Fibroblast of villous mesenchyme (primary cell): ENCODE measurements around the gene CCDC33. TPM values are rescaled to one million over a fixed set of nuclear protein-coding genes. Genes with fewer than 3 reads are reported as not detected.

Source experiments
- DNase-seq: peaks from one replicate; pipeline ENCODE4 v3.0.0-alpha.2; 2010; ENCODE audit warnings: low read depth
- H3K4me3 ChIP-seq: 2 replicates; pipeline ENCODE4 v1.5.1; 2011; ENCODE audit warnings: low read depth, mild to moderate bottlenecking, low read length
- total RNA-seq: library from RNA; depleted of rRNA; stranded (reverse); fragments of >200 nt; gene quantifications from 2 replicates; pipeline ENCODE4 v1.2.3, GENCODE V29; 2012
- TF ChIP-seq, protein P1 (sequence below): IDR thresholded peaks from 2 replicates; pipeline ENCODE4 v1.5.1; 2012; ENCODE audit warnings: low read depth, mild to moderate bottlenecking, low read length; ENCODE audit not compliant: insufficient read depth

CCDC33 gene
- total RNA-seq, 1 donor, result 0.86 TPM

DNA sequence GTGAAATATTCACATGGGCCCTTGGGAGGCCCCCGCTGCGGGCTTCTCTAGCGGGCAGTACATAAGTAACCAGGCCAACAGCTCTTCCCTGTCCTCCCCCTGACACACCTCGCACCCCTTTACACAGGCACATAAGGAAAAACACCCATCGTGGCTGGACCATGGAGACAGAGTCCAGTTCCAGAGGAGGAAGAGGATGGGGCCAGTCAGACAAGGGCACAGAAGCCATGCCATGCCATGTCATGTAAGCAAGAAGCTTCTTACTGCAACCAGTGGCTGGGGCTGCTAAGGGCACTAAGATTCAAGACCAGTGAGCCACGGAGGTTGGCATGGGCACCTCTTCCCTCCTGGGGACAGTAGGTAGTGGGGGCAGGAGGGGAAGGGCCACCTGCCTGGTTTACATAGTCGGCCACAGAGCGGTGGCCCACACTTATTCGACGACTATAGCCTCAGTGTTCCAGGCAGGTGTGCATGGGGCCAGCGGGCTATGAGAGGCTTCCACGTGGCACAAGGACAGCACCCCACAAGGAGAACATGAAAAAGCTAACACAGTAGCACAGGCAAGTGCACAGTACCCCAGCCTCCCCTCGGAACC, 137.0 kb downstream of the CCDC33 start:
- H3K4me3 ChIP-seq, result no peak overlapping the region
- no peak for DNase-seq
- TF ChIP-seq, protein P1, sequence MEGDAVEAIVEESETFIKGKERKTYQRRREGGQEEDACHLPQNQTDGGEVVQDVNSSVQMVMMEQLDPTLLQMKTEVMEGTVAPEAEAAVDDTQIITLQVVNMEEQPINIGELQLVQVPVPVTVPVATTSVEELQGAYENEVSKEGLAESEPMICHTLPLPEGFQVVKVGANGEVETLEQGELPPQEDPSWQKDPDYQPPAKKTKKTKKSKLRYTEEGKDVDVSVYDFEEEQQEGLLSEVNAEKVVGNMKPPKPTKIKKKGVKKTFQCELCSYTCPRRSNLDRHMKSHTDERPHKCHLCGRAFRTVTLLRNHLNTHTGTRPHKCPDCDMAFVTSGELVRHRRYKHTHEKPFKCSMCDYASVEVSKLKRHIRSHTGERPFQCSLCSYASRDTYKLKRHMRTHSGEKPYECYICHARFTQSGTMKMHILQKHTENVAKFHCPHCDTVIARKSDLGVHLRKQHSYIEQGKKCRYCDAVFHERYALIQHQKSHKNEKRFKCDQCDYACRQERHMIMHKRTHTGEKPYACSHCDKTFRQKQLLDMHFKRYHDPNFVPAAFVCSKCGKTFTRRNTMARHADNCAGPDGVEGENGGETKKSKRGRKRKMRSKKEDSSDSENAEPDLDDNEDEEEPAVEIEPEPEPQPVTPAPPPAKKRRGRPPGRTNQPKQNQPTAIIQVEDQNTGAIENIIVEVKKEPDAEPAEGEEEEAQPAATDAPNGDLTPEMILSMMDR, result no peak

DNA sequence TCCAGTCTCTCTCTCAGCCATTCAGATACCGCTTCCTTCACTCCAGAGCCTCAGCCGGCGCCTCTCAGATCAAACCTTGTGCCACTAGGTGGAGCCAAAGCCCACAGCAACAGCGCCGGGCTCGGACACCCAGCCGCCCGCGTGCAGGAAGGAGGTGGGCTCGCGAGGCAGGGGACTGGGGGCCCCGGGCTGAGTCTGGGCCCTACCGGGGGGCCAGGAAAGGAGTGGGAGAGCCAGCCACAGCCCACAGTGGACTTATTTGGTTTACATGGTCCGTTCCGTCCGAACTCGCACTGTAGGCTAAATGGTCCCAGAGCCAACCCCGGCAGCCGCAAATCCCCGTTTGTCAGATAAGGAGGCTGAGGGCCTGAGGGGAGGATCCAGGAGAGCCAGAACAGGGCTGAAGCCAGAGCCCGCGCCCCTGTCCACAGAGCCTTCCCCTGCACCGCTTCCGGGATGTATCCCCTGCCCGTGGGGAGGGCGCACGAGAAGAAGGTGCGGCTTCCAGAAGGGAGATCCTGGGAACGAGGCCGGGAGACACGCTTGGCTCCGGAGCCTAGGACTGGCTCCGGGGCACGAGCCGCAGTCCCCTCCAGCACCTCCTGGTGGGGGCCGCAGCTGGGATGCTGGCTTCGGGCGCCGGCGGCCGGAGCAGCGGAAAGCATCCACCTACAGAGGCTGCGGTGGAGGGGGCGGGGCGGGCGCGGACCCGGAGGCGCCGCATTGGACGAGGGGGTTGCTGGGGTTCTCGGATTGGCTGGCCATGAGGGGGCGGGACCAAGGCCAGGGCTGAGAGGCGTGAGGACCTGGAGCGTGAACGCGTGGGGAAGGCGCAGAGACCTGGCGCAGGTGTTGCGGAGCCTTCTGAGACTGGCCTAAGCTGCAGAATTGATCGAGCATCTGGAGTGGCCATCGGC, 137.9 kb downstream of the CCDC33 start:
- TF ChIP-seq, protein P1, result peak; percentile 86
- peak overlapping the region; percentile 78 for H3K4me3 ChIP-seq
- peak; percentile 83 for DNase-seq

DNA sequence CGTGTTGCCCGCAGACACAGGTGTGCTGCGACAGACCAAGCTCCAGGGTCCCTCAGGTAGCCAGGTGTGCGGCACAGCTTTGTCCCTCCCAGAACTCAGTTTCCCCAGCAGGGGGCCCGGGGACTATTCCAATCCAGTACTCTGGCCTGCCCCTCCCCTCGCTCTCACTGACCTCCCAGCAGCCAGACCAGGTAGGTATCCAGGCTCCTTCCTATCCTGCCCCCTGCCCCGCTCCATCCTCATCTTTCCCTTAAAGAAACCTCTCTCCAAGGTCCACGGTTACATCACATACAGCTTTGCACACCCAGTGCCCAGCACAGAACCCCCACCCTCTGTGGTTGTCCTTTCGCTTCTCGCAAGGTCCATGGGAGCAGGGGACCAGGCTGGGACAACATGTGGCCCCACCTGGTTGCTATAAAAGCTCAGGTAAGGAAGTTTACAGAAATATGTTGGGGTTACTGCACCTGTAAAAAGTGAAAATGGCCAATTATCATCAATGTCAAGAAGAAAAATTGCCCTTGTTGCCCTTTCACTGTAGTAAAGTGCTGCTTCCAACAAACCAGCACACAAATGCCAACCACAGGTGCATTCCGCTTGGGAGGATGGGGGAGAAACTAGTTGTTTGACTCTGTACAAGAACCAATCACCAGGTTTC, 138.6 kb downstream of the CCDC33 start:
- DNase-seq, result no peak
- TF ChIP-seq, protein P1, result no peak
- peak overlapping the region; percentile 78 for H3K4me3 ChIP-seq

DNA sequence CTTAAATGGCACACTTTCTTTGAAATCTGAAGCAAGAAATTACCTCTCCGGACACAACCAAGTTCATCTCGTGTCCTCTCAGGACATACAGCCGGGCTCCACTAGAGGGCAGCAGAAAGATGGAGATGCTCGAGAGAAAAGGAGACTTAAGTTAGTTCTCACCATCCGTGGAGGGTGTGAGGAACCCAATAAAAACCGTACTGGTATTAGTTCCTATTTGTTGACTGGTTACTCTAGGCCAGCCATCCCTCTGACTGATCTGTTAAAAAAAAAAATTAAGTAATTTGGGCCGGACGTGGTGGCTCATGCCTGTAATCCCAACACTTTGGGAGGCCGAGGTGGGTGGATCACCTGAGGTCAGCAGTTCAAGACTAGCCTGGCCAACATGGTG, 139.2 kb downstream of the CCDC33 start:
- DNase-seq, result peak; percentile 83
- TF ChIP-seq, protein P1, result peak; percentile 89
- no peak overlapping the region for H3K4me3 ChIP-seq

DNA sequence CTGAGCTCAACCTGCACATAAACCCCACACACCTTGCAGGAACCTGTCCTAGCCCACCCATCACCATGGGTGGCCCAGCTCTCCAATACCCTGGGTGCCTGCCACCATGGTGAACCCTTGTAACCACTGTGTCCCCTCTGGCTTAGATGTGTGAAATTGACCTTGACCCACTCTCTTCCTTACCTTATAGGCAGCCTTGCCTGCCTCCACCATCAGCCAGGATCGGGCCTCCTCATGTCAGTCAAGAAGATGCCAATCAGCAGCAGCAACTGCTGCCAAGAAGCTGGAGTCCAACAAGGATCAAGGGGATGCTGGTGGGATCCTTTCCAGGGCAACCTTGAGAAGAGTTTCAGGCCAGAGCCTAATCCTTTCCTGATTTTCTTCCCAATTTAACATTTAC, 140.1 kb downstream of the CCDC33 start:
- TF ChIP-seq, protein P1, result no peak
- no peak for DNase-seq
- H3K4me3 ChIP-seq, result no peak overlapping the region

DNA sequence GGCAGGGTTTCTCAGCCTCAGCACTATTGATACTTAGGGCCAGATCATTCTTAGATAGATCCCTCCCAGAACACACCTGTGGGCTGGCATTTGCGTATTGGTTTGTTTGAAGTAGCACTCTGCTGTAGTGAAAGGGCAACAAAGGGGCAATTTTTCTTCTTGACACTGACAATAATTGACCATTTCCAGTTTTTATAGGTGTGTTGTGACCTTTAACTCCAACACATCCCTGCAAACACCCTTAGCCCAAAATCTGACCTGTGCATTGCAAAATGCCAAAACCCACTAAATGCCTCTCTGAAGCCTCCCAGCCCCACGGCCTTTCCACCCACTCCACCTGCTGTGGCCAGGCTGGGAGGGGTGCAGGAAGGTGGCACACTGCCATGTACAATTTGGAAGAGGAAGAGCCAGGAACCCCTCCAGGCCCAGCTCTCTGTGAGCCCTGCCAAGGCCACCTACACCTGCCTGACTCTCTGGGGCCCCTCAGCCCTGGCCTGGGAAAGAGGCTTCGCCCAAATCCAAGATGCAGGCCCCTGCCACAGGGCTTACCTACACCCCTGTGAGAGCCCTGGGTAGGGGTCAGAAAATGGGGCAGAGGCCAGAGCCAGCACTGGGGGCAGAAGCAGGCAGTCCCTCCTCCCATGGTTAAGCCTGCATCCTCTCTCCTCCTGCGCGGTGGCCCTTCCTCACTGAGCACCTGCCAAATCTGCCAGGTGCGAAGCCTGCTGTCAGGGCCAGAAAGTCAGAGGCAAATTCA, 140.9 kb downstream of the CCDC33 start:
- TF ChIP-seq, protein P1, result no peak
- no peak for DNase-seq
- no peak overlapping the region for H3K4me3 ChIP-seq
